Measurements from ENCODE around the gene CIAO2B. TPM values are rescaled to one million over a fixed set of nuclear protein-coding genes. Genes with fewer than 3 reads are reported as not detected.

CIAO2B gene
- total and polyA plus RNA-seq, 4 experiments from 2014 or later, result 72.7 to 150 (median 102) TPM

DNA sequence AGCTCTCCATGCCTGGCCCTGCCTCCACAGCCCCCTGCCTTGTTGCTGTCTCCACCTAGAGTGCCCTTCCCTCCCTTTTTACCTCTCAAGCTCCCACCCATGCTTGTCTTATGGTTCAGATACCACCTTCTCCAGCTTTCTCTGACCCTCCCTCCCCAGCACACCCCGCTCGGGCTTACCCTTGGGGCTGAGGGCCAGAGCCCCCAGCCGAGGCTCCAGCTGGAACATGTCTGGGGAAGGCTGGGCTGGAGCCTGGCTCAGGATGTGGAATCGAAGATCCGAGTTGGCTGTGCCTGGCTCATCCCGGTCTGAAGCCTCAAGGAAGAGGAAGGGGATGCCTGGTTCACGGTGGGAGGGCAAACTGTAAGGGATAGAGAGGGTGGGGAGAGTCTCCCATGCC, 19.2 kb downstream of the CIAO2B start:
- H3K36me3 Mint-ChIP-seq, result no peaks in the 10 kb centered on the region
- CTCF ChIA-PET (ENCODE audit: partially characterized antibody), result interaction anchor here (0.9 kb wide), 1 partner anchor 14 kb away, joined by 3 read pairs; no protein-coding TSS in a partner anchor
- intact Hi-C loops (cut with micrococcal nuclease), result no loop called here

GRCh38 chr16:66914541-66914940, 19.7 kb downstream of the CIAO2B start:
- no peaks in the 10 kb centered on the region for H3K9me3 Mint-ChIP-seq
- Histone ChIP-seq H3K27ac (ENCODE audit: low read depth, low read length) (no peak overlapping the region), H3K27me3 (ENCODE audit: insufficient read depth, low read length) (no peaks in the 10 kb centered on the region), H3K36me3 (ENCODE audit: insufficient read depth, low read length) (no peaks in the 10 kb centered on the region), H3K4me3 (ENCODE audit: low read length in 2 of 2) (no peak overlapping the region), H3K4me1 (ENCODE audit: insufficient read depth, low read length) (no peaks in the 10 kb centered on the region), H3K9me3 (ENCODE audit: control insufficient read depth in 1 of 2, low read length in 2 of 2) (no peaks in the 10 kb centered on the region)
- H3K4me1 Mint-ChIP-seq, result no peaks in the 10 kb centered on the region
- no peaks in the 10 kb centered on the region for H3K36me3 Mint-ChIP-seq
- POLR2A ChIA-PET (ENCODE audit: partially characterized antibody), result interaction anchor here (1.2 kb wide), 1 partner anchor 19 kb away, joined by 3 read pairs; no protein-coding TSS in a partner anchor
- DNase-seq, result no peak
- CTCF ChIA-PET (ENCODE audit: partially characterized antibody), result interaction anchor here (0.9 kb wide), 1 partner anchor 14 kb away, joined by 3 read pairs; no protein-coding TSS in a partner anchor
- peaks cover 3 to 4% of the 10 kb centered on the region in 2 donors for H3K27me3 Mint-ChIP-seq
- no peak overlapping the region for H3K27ac Mint-ChIP-seq
- intact Hi-C loops (cut with micrococcal nuclease), result no loop called here
- no peak overlapping the region for H3K4me3 Mint-ChIP-seq

More for the DNA sequence above, 19.2 kb downstream of the CIAO2B start:
- Mint-ChIP-seq H3K4me1 (no peaks in the 10 kb centered on the region), H3K4me3 (no peak overlapping the region), H3K27ac (no peak overlapping the region), H3K9me3 (no peaks in the 10 kb centered on the region), H3K27me3 (peaks cover 3 to 4% of the 10 kb centered on the region in 2 donors)
- Histone ChIP-seq H3K27me3 (ENCODE audit: insufficient read depth, low read length) (no peaks in the 10 kb centered on the region), H3K4me3 (ENCODE audit: low read length in 2 of 2) (no peak overlapping the region), H3K36me3 (ENCODE audit: insufficient read depth, low read length) (no peaks in the 10 kb centered on the region), H3K9me3 (ENCODE audit: control insufficient read depth in 1 of 2, low read length in 2 of 2) (no peaks in the 10 kb centered on the region), H3K27ac (ENCODE audit: low read depth, low read length) (no peak overlapping the region), H3K4me1 (ENCODE audit: insufficient read depth, low read length) (no peaks in the 10 kb centered on the region)
- peak in 1 of 5 donors; percentile 13 for DNase-seq
- POLR2A ChIA-PET (ENCODE audit: partially characterized antibody), result interaction anchor here (1.2 kb wide), 1 partner anchor 19 kb away, joined by 3 read pairs; no protein-coding TSS in a partner anchor

DNA sequence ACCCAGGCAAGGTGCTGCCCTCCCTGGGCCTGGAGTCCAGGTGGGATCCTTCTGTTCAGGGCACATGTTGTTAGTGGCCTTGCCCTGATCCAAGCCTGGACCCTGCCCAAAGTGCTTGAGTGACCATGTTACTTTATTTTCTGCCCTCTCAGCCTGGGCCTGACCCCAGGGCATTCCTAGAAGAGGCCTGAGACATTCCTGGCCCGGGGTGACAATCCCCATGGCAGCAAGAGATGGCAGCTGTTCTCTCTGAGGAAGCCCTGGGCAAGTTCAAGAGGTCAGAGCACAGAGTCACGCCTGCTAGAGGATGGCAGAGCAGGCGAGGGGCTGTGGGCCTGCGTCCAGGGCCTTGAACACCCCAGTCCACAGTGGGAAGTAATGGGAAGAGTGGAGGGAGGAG, 20.5 kb downstream of the CIAO2B start:
- ChIA-PET CTCF (ENCODE audit: partially characterized antibody) (no interaction called here), POLR2A (ENCODE audit: partially characterized antibody) (no interaction called here)
- H3K27me3 Mint-ChIP-seq, result peaks cover 0 to 1% of the 10 kb centered on the region in 2 donors
- intact Hi-C loops (cut with micrococcal nuclease), result no loop called here
- no peaks in the 10 kb centered on the region for H3K4me1 Mint-ChIP-seq
- Histone ChIP-seq H3K36me3 (ENCODE audit: insufficient read depth, low read length) (no peaks in the 10 kb centered on the region), H3K27me3 (ENCODE audit: insufficient read depth, low read length) (no peaks in the 10 kb centered on the region), H3K27ac (ENCODE audit: low read depth, low read length) (no peak overlapping the region), H3K4me1 (ENCODE audit: insufficient read depth, low read length) (no peaks in the 10 kb centered on the region), H3K9me3 (ENCODE audit: control insufficient read depth in 1 of 2, low read length in 2 of 2) (no peaks in the 10 kb centered on the region), H3K4me3 (ENCODE audit: low read length in 2 of 2) (no peak overlapping the region)
- H3K27ac Mint-ChIP-seq, result no peak overlapping the region
- no peaks in the 10 kb centered on the region for H3K36me3 Mint-ChIP-seq
- H3K4me3 Mint-ChIP-seq, result no peak overlapping the region
- no peaks in the 10 kb centered on the region for H3K9me3 Mint-ChIP-seq
- no peak for DNase-seq

DNA sequence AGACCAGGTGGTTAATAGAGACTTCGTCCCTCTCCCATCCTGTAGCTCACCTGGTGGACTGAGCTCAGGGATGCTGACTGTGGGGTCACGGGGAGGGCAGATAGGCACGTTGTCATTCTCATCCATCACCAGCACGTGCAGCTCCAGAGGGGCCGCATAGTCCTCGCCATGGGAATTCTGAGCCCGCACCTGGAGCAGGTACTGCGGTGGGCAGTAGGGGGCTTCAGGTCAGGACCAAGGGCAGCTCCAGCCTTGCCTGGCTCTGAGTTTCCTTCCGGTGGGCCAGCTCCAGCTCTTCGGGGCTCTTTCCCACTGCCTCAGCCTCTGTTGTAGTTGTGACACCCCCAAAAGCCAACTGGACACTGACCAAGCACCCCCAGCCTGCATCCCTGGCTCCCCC, 21.1 kb downstream of the CIAO2B start:
- Mint-ChIP-seq H3K4me1 (no peaks in the 10 kb centered on the region), H3K4me3 (no peak overlapping the region), H3K36me3 (no peaks in the 10 kb centered on the region), H3K9me3 (no peaks in the 10 kb centered on the region), H3K27me3 (peaks cover 0 to 1% of the 10 kb centered on the region in 2 donors), H3K27ac (no peak overlapping the region)
- Histone ChIP-seq H3K27me3 (ENCODE audit: insufficient read depth, low read length) (no peaks in the 10 kb centered on the region), H3K27ac (ENCODE audit: low read depth, low read length) (no peak overlapping the region), H3K4me3 (ENCODE audit: low read length in 2 of 2) (no peak overlapping the region), H3K36me3 (ENCODE audit: insufficient read depth, low read length) (no peaks in the 10 kb centered on the region), H3K9me3 (ENCODE audit: control insufficient read depth in 1 of 2, low read length in 2 of 2) (no peaks in the 10 kb centered on the region), H3K4me1 (ENCODE audit: insufficient read depth, low read length) (no peaks in the 10 kb centered on the region)
- intact Hi-C loops (cut with micrococcal nuclease), result no loop called here
- no peak for DNase-seq
- CTCF ChIA-PET (ENCODE audit: partially characterized antibody), result interaction anchor here (0.6 kb wide), 1 partner anchor 31 kb away, joined by 3 read pairs; no protein-coding TSS in a partner anchor
- POLR2A ChIA-PET (ENCODE audit: partially characterized antibody), result no interaction called here

- intact Hi-C loops (cut with micrococcal nuclease), result no loop called here
- no peaks in the 10 kb centered on the region for H3K4me1 ChIP-seq (ENCODE audit: insufficient read depth, low read length)
- CTCF ChIA-PET (ENCODE audit: partially characterized antibody), result no interaction called here
Observed at GRCh38 chr16:66911801-66912200, 22.4 kb downstream of the CIAO2B start.

GRCh38 chr16:66911112-66911511, 23.1 kb downstream of the CIAO2B start:
- Histone ChIP-seq H3K4me3 (ENCODE audit: low read length in 2 of 2) (no peak overlapping the region), H3K9me3 (ENCODE audit: control insufficient read depth in 1 of 2, low read length in 2 of 2) (no peaks in the 10 kb centered on the region), H3K27me3 (ENCODE audit: insufficient read depth, low read length) (no peaks in the 10 kb centered on the region), H3K4me1 (ENCODE audit: insufficient read depth, low read length) (peaks cover 2% of the 10 kb centered on the region), H3K27ac (ENCODE audit: low read depth, low read length) (no peak overlapping the region), H3K36me3 (ENCODE audit: insufficient read depth, low read length) (no peaks in the 10 kb centered on the region)
- Mint-ChIP-seq H3K4me1 (peaks cover 2 to 4% (median 3%) of the 10 kb centered on the region in 4 donors), H3K9me3 (no peaks in the 10 kb centered on the region), H3K36me3 (no peaks in the 10 kb centered on the region), H3K27me3 (no peaks in the 10 kb centered on the region), H3K27ac (no peak overlapping the region), H3K4me3 (no peak overlapping the region)
- DNase-seq, result no peak
- CTCF ChIA-PET (ENCODE audit: partially characterized antibody), result interaction anchor here (1.2 kb wide), 1 partner anchor 19 kb away, joined by 3 read pairs; no protein-coding TSS in a partner anchor
- intact Hi-C loops (cut with micrococcal nuclease), result no loop called here
- POLR2A ChIA-PET (ENCODE audit: partially characterized antibody), result no interaction called here

More at GRCh38 chr16:66911801-66912200, 22.4 kb downstream of the CIAO2B start:
- Mint-ChIP-seq H3K36me3 (no peaks in the 10 kb centered on the region), H3K4me1 (no peaks in the 10 kb centered on the region), H3K27me3 (peaks cover 0 to 1% of the 10 kb centered on the region in 2 donors), H3K27ac (no peak overlapping the region), H3K9me3 (no peaks in the 10 kb centered on the region), H3K4me3 (no peak overlapping the region)
- Histone ChIP-seq H3K27me3 (ENCODE audit: insufficient read depth, low read length) (no peaks in the 10 kb centered on the region), H3K27ac (ENCODE audit: low read depth, low read length) (no peak overlapping the region), H3K4me3 (ENCODE audit: low read length in 2 of 2) (no peak overlapping the region), H3K36me3 (ENCODE audit: insufficient read depth, low read length) (no peaks in the 10 kb centered on the region), H3K9me3 (ENCODE audit: control insufficient read depth in 1 of 2, low read length in 2 of 2) (no peaks in the 10 kb centered on the region)
- POLR2A ChIA-PET (ENCODE audit: partially characterized antibody), result no interaction called here
- no peak for DNase-seq

DNA sequence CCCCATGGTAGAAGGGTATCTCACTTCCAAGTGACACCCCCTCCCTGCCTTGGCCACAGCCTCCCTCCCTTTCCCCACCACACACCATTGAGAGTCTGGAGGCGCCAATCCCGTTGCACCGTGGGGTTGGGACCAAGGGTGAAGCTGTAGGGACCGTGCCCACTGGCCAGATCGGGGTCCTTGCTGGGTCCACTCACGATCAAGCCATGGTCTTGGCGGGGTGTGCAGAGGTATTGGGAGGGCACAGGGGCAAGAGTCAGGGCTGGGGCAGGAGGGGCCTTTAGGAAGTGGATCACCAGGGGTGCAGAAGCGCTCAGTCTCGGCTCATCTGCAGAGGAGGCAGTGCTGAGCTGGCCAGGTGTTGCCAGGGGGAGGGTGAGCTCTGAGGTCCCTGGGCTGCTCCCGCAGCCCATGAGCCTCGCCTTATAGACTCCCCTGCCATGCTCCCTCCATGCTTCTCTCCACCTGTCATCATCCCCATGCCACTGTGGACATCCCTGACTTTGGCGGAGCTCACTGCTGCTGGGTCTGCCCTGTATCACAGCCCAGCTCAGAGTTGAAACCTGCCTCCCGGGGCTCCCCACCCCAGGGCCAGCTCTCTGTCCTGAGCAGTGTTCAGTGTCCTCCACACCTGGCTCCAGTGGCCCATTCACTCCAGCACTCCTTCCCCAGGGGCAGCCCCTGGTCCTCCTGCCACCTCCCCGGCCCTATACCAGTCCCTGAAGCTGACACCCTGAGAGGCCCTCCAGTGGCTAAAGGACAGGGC, 23.8 kb downstream of the CIAO2B start:
- intact Hi-C loops (cut with micrococcal nuclease), result no loop called here
- H3K27me3 ChIP-seq (ENCODE audit: insufficient read depth, low read length), result no peaks in the 10 kb centered on the region
- DNase-seq, result no peak
- H3K36me3 Mint-ChIP-seq, result no peaks in the 10 kb centered on the region
- no peak overlapping the region for H3K27ac Mint-ChIP-seq
- ChIA-PET CTCF (ENCODE audit: partially characterized antibody) (interaction anchor here (1.2 kb wide), 1 partner anchor 18 kb away, joined by 3 read pairs; no protein-coding TSS in a partner anchor), POLR2A (ENCODE audit: partially characterized antibody) (no interaction called here)
- no peaks in the 10 kb centered on the region for H3K27me3 Mint-ChIP-seq
- H3K4me3 Mint-ChIP-seq, result no peak overlapping the region
- H3K9me3 ChIP-seq (ENCODE audit: control insufficient read depth in 1 of 2, low read length in 2 of 2), result no peaks in the 10 kb centered on the region
- H3K27ac ChIP-seq (ENCODE audit: low read depth, low read length), result no peak overlapping the region
- no peak overlapping the region for H3K4me3 ChIP-seq (ENCODE audit: low read length in 2 of 2)
- peaks cover 10% of the 10 kb centered on the region for H3K4me1 ChIP-seq (ENCODE audit: insufficient read depth, low read length)
- H3K9me3 Mint-ChIP-seq, result no peaks in the 10 kb centered on the region
- peaks cover 5 to 10% (median 8%) of the 10 kb centered on the region in 4 donors for H3K4me1 Mint-ChIP-seq
- H3K36me3 ChIP-seq (ENCODE audit: insufficient read depth, low read length), result no peaks in the 10 kb centered on the region
